Measurements from ENCODE around the gene DPP7. TPM values are rescaled to one million over a fixed set of nuclear protein-coding genes. Genes with fewer than 3 reads are reported as not detected.

The DPP7 gene
- total and polyA plus RNA-seq, 12 donors = 91.4 to 677 (median 125) TPM

- 3% methylated on average over 63 to 65 of the region's 65 CpGs for WGBS, 2 donors
- H3K27me3 ChIP-seq = peaks cover 26 to 81% (median 72%) of the 10 kb centered on the region in 7 donors
- intact Hi-C loops (cut with DNase I) = no loop called here
- H3K27ac ChIP-seq = no peak overlapping the region
- H3K4me3 ChIP-seq = peak overlapping the region in 5 of 10 donors; percentile 1 to 28 (median 17)
- no peak for DNase-seq
- no peaks in the 10 kb centered on the region for H3K36me3 ChIP-seq
- no peak for TF ChIP-seq CTCF (IDR thresholded peaks at IDR 0.05)
- ATAC-seq = peak; percentile 42 to 77 (median 64)
- H3K9me3 ChIP-seq = no peaks in the 10 kb centered on the region
- H3K4me1 ChIP-seq = peaks cover 0 to 12% (median 8%) of the 10 kb centered on the region in 9 donors
Observed at GRCh38 chr9:137156567-137157375, 42.2 kb upstream of the DPP7 start.

GRCh38 chr9:137152844-137153405 is 38.4 kb upstream of the DPP7 start:
- no peaks in the 10 kb centered on the region for H3K36me3 ChIP-seq
- no peak for DNase-seq
- peaks cover 7 to 63% (median 44%) of the 10 kb centered on the region in 7 donors for H3K27me3 ChIP-seq
- no peaks in the 10 kb centered on the region for H3K9me3 ChIP-seq
- no peak overlapping the region for H3K27ac ChIP-seq
- intact Hi-C loops (cut with DNase I) = no loop called here
- peaks cover 0 to 10% (median 6%) of the 10 kb centered on the region in 9 donors for H3K4me1 ChIP-seq
- no peak overlapping the region for H3K4me3 ChIP-seq
- no peak for TF ChIP-seq CTCF (IDR thresholded peaks at IDR 0.05)
- 89 to 93% methylated on average over 7 of the region's 7 CpGs for WGBS, 2 donors
- ATAC-seq = no peak

- Histone ChIP-seq H3K9me3 (no peaks in the 10 kb centered on the region), H3K27ac (no peak overlapping the region), H3K36me3 (no peaks in the 10 kb centered on the region), H3K4me1 (no peaks in the 10 kb centered on the region), H3K27me3 (peaks cover 5 to 61% (median 37%) of the 10 kb centered on the region in 7 donors), H3K4me3 (no peak overlapping the region)
- intact Hi-C loops (cut with DNase I) = no loop called here
- DNase-seq (no peak), ATAC-seq (peak in 2 of 8 donors; percentile 13 to 25)
- WGBS, 2 donors = 36 to 41% methylated on average over 34 of the region's 34 CpGs
- no peak for TF ChIP-seq CTCF (IDR thresholded peaks at IDR 0.05)
Observed at GRCh38 chr9:137150617-137151457, 36.3 kb upstream of the DPP7 start.

GRCh38 chr9:137149942-137150616 is 35.5 kb upstream of the DPP7 start:
- H3K9me3 ChIP-seq = no peaks in the 10 kb centered on the region
- no peaks in the 10 kb centered on the region for H3K36me3 ChIP-seq
- no peaks in the 10 kb centered on the region for H3K4me1 ChIP-seq
- no peak overlapping the region for H3K4me3 ChIP-seq
- intact Hi-C loops (cut with DNase I) = no loop called here
- peaks cover 0 to 57% (median 33%) of the 10 kb centered on the region in 7 donors for H3K27me3 ChIP-seq
- DNase-seq (no peak), ATAC-seq (no peak)
- 58 to 59% methylated on average over 20 of the region's 20 CpGs for WGBS, 2 donors
- no peak for TF ChIP-seq CTCF (IDR thresholded peaks at IDR 0.05)
- H3K27ac ChIP-seq = no peak overlapping the region

All from heart right ventricle (tissue), 16 donors.